Esophagus muscularis mucosa (tissue), 3 donors: ENCODE data around the gene TM7SF2.

Experiments used
- CTCF ChIP-seq, 3 experiments: fragments of 200-600 bp in 2 of 3; fragments of 450-650 bp in 1 of 3; sonication (generic) in 2 of 3; IDR thresholded peaks; one replicate each; pipeline ENCODE4 v1.5.1; 2017 to 2019; ENCODE audit warnings: antibody characterized with exemption in 3 of 3, mild to moderate bottlenecking in 2 of 3, moderate library complexity in 1 of 3
- EP300 ChIP-seq: sonication (generic); formaldehyde crosslinking; IDR thresholded peaks from one replicate; pipeline ENCODE4 v1.6.1; 2017; ENCODE audit warnings: antibody characterized with exemption

DNA sequence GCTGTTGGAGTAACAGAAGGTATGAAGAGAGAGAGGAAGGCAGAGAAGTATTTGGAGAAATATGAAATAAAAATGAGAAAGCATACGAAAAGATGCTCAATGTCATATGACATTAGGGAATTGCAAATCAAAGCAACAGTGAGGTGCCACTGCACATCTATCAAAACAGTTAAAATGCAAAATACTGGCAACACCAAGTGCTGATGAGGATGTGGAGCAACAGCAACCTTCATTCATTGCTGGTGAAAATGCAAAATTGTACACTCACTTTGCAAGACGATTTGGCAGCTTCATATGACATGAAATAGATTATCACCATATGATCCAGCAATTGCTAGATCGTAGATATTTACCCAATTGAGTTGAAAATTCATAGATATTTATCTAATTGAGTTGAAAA lies 49.0 kb downstream of the TM7SF2 start:
- TF ChIP-seq CTCF (IDR thresholded peaks at IDR 0.05) (no peak), EP300 (no peak)
